HEK293T (cell line): ENCODE results near the gene PSTPIP1.

Experiments used
- CTCF ChIA-PET: fragments of 350-600 bp; formaldehyde crosslinking; extraction: SDS; loops from one replicate; lab custom pipeline; 2021; ENCODE audit warnings: antibody characterized with exemption, inconsistent platforms; lab: Yijun Ruan, JAX
- POLR2A ChIA-PET: fragments of 350-600 bp; formaldehyde crosslinking; extraction: SDS; loops from one replicate; lab custom pipeline; 2020; ENCODE audit warnings: antibody characterized with exemption, inconsistent platforms; lab: Yijun Ruan, JAX
- DNase-seq: peaks from one replicate; pipeline ENCODE4 v3.0.0; 2012; ENCODE audit warnings: mixed read lengths; ENCODE audit errors: extremely low spot score
- ARNT ChIP-seq: fragments of 450-650 bp; IDR thresholded peaks from 2 replicates; pipeline ENCODE4 v1.6.1; 2017; ENCODE audit warnings: mild to moderate bottlenecking
- BHLHE40 ChIP-seq: fragments of 450-650 bp; IDR thresholded peaks from 2 replicates; pipeline ENCODE4 v1.6.1; 2016; ENCODE audit warnings: mild to moderate bottlenecking, moderate library complexity, borderline replicate concordance
- CTBP1 ChIP-seq: fragments of 450-650 bp; IDR thresholded peaks from 2 replicates; pipeline ENCODE4 v1.6.1; 2016; ENCODE audit warnings: borderline replicate concordance
- ELF4 ChIP-seq: fragments of 450-650 bp; IDR thresholded peaks from 2 replicates; pipeline ENCODE4 v1.6.1; 2017; ENCODE audit warnings: antibody characterized with exemption
- FOXA1 ChIP-seq: fragments of 450-650 bp; IDR thresholded peaks from 2 replicates; pipeline ENCODE4 v1.6.1; 2016; ENCODE audit warnings: mild to moderate bottlenecking
- FOXK2 ChIP-seq: fragments of 450-650 bp; IDR thresholded peaks from 2 replicates; pipeline ENCODE4 v1.6.1; 2016; ENCODE audit warnings: mild to moderate bottlenecking
- FOXM1 ChIP-seq: fragments of 450-650 bp; IDR thresholded peaks from 2 replicates; pipeline ENCODE4 v1.6.1; 2017; ENCODE audit warnings: mild to moderate bottlenecking, borderline replicate concordance
- HDGF ChIP-seq: fragments of 450-650 bp; IDR thresholded peaks from 2 replicates; pipeline ENCODE4 v1.6.1; 2017; ENCODE audit warnings: antibody characterized with exemption, borderline replicate concordance
- L3MBTL2 ChIP-seq: fragments of 450-650 bp; conservative IDR thresholded peaks from 2 replicates; pipeline ENCODE4 v1.6.1; 2016; ENCODE audit warnings: mild to moderate bottlenecking
- LEF1 ChIP-seq: fragments of 450-650 bp; IDR thresholded peaks from 2 replicates; pipeline ENCODE4 v1.6.1; 2017; ENCODE audit warnings: mild to moderate bottlenecking, borderline replicate concordance
- NFRKB ChIP-seq: fragments of 450-650 bp; IDR thresholded peaks from 2 replicates; pipeline ENCODE4 v1.6.1; 2016; ENCODE audit warnings: mild to moderate bottlenecking, moderate library complexity
- SP1 ChIP-seq: fragments of 450-650 bp; IDR thresholded peaks from 2 replicates; pipeline ENCODE4 v1.6.1; 2017
- SUZ12 ChIP-seq: fragments of 450-650 bp; IDR thresholded peaks from 2 replicates; pipeline ENCODE4 v1.6.1; 2016; ENCODE audit warnings: mild to moderate bottlenecking
- TARDBP ChIP-seq: fragments of 450-650 bp; IDR thresholded peaks from 2 replicates; pipeline ENCODE4 v1.6.1; 2016
- ZNF384 ChIP-seq: fragments of 450-650 bp; IDR thresholded peaks from 2 replicates; pipeline ENCODE4 v1.6.1; 2016
- TF ChIP-seq, protein P1 (sequence below): fragments of 450-650 bp; IDR thresholded peaks from 2 replicates; pipeline ENCODE4 v1.6.1; 2016

PSTPIP1 gene

GRCh38 chr15:77039848-77040247, 44.9 kb downstream of the PSTPIP1 start:
- no peak for TF ChIP-seq ARNT
- TF ChIP-seq NFRKB = no peak
- no peak for TF ChIP-seq FOXM1
- TF ChIP-seq ZNF384 = no peak
- TF ChIP-seq, protein P1, sequence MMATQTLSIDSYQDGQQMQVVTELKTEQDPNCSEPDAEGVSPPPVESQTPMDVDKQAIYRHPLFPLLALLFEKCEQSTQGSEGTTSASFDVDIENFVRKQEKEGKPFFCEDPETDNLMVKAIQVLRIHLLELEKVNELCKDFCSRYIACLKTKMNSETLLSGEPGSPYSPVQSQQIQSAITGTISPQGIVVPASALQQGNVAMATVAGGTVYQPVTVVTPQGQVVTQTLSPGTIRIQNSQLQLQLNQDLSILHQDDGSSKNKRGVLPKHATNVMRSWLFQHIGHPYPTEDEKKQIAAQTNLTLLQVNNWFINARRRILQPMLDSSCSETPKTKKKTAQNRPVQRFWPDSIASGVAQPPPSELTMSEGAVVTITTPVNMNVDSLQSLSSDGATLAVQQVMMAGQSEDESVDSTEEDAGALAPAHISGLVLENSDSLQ = no peak
- TF ChIP-seq BHLHE40 = no peak
- no peak for TF ChIP-seq HDGF
- TF ChIP-seq FOXA1 = no peak
- no peak for TF ChIP-seq ELF4
- no peak for TF ChIP-seq FOXK2
- no peak for TF ChIP-seq SUZ12
- TF ChIP-seq TARDBP = no peak
- no peak for TF ChIP-seq LEF1
- TF ChIP-seq SP1 = no peak
- TF ChIP-seq CTBP1 = no peak
- TF ChIP-seq L3MBTL2 = no peak
- ChIA-PET CTCF (no interaction called here), POLR2A (no interaction called here)
- DNase-seq = no peak

- no peak for TF ChIP-seq SP1
- no peak for TF ChIP-seq CTBP1
- no peak for TF ChIP-seq FOXM1
- no peak for TF ChIP-seq ZNF384
- TF ChIP-seq SUZ12 = no peak
- TF ChIP-seq, protein P1 = no peak
- no peak for TF ChIP-seq L3MBTL2
- TF ChIP-seq ARNT = no peak
- TF ChIP-seq FOXA1 = no peak
- TF ChIP-seq BHLHE40 = no peak
- TF ChIP-seq TARDBP = no peak
- TF ChIP-seq LEF1 = no peak
- no peak for TF ChIP-seq NFRKB
- TF ChIP-seq HDGF = no peak
- no peak for TF ChIP-seq FOXK2
- DNase-seq = no peak
- POLR2A ChIA-PET = interaction anchor here (0.7 kb wide), 1 partner anchor 109 kb away, joined by 3 read pairs; the partner anchor contains the start of gene RCN2
- CTCF ChIA-PET = no interaction called here
Observed at GRCh38 chr15:77040673-77041072, 45.7 kb downstream of the PSTPIP1 start.

- CTCF ChIA-PET = no interaction called here
- TF ChIP-seq, protein P1 = peak; percentile 17; the same call in 1 of the 2 replicates
- TF ChIP-seq L3MBTL2 = no peak
- POLR2A ChIA-PET = no interaction called here
- DNase-seq = no peak
Observed at GRCh38 chr15:77042245-77042919, 47.5 kb downstream of the PSTPIP1 start.

GRCh38 chr15:77042955-77043920, 48.3 kb downstream of the PSTPIP1 start:
- no peak for DNase-seq
- ChIA-PET POLR2A (no interaction called here), CTCF (interaction anchor here (1.4 kb wide), 1 partner anchor 8 kb away, joined by 4 read pairs; no protein-coding TSS in a partner anchor)
- TF ChIP-seq L3MBTL2 (no peak), ZNF384 (no peak)
- TF ChIP-seq, protein P1 = no peak

GRCh38 chr15:77044228-77045042, 49.5 kb downstream of the PSTPIP1 start:
- CTCF ChIA-PET = interaction anchor here (1.4 kb wide), 1 partner anchor 9 kb away, joined by 4 read pairs; no protein-coding TSS in a partner anchor
- TF ChIP-seq LEF1 (no peak), ZNF384 (no peak), ARNT (no peak), FOXM1 (no peak), BHLHE40 (no peak), CTBP1 (no peak), FOXK2 (no peak), ELF4 (no peak), L3MBTL2 (no peak), TARDBP (no peak), HDGF (no peak), NFRKB (no peak), SUZ12 (no peak), FOXA1 (no peak)
- TF ChIP-seq, protein P1 = no peak
- POLR2A ChIA-PET = no interaction called here
- no peak for DNase-seq
